Hepatic stellate cell (primary cell): ENCODE results near the gene YPEL2.

Source experiments
- DNase-seq: peaks from one replicate; pipeline ENCODE4 v3.0.0; 2011; ENCODE audit warnings: low spot score

Gene YPEL2

GRCh38 chr17:59434429-59434828 is 103.0 kb downstream of the YPEL2 start:
- no peak for DNase-seq

- peak; percentile 63 for DNase-seq
These were observed 103.8 kb downstream of the YPEL2 start for GRCh38 chr17:59435238-59435637.

- DNase-seq = no peak
These were observed 105.4 kb downstream of the YPEL2 start for GRCh38 chr17:59436900-59437299.

- DNase-seq = no peak
These were observed 106.4 kb downstream of the YPEL2 start for GRCh38 chr17:59437791-59438281.

- no peak for DNase-seq
These were observed 107.8 kb downstream of the YPEL2 start for GRCh38 chr17:59439262-59439661.

- no peak for DNase-seq
These were observed 108.3 kb downstream of the YPEL2 start for GRCh38 chr17:59439741-59440211.

- DNase-seq = peak; percentile 77
These were observed 109.5 kb downstream of the YPEL2 start for GRCh38 chr17:59440757-59441463.

GRCh38 chr17:59441464-59442096 is 110.1 kb downstream of the YPEL2 start:
- no peak for DNase-seq

- DNase-seq = no peak
These were observed 111.7 kb downstream of the YPEL2 start for GRCh38 chr17:59443106-59443505.
